GM21576 (cell line): ENCODE measurements around the gene ZIK1.
A peak's percentile ranks its signal among the peaks of the same experiment; 100 is the strongest.

Source experiments
- ATAC-seq: cut with Tn5 transposase; IDR thresholded peaks from one replicate; pipeline ENCODE4 v1.9.1; 2021; ENCODE audit warnings: mild to moderate bottlenecking, moderate library complexity; ENCODE audit not compliant: unreplicated experiment

The ZIK1 gene

DNA sequence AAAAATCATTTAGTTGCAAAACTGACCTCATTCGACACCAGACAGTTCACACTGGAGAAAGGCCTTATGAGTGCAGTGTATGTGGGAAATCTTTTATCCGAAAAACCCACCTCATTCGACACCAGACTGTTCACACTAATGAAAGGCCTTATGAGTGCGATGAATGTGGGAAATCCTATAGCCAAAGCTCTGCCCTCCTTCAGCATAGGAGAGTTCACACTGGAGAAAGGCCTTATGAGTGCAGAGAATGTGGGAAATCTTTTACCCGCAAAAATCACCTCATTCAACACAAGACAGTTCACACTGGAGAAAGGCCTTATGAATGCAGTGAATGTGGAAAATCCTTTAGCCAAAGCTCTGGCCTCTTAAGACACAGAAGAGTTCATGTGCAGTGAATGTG lies 23.0 kb downstream of the ZIK1 start:
- no peak for ATAC-seq

GRCh38 chr19:57611113-57611512 lies 27.2 kb downstream of the ZIK1 start:
- no peak for ATAC-seq

DNA sequence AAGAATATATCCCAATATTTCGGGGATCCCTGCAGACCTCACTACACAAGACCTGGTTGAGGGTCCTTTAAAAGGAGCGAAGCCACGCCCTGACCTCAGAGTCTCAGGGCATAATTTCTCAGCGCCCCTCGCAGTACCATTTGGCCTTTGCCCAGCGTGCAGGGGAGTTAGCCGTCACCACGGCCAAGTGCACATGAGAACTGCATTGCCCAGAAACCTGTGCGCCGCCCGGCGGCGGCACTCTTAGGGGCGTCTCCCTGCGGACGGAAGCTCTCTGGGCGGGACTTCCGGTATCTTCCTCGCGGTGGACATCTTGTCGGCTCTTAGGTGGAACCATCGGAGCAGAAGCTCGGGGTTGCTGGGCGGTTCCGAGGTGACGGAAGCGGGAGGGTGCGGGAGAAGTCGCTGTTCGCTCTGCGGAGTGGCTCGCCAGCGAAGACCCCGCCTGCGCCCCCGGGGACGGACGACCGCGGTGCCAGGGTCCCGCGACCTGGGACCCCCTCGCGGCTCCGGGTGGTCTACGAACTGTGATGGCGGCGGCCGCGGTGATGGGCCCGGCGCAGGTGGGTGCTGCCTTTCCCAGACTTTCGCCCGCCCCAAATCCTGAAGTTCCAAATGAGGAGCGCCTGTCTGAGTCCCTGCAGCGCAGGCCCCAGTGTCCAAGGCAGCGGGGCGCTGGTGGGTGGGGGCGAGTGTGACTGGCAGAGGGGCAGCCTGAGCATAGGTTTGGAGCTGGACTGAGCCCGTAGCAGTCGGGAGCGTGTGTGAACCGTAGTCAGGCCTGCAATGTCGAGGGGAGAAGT lies 30.2 kb downstream of the ZIK1 start, which contains the start of gene ZNF134:
ZNF134 (plus strand) TSS at position 302 of the 803 bp plus-strand sequence. CDS start 5,227 bp downstream, outside the sequence.
- ATAC-seq, result peak; percentile 97

DNA sequence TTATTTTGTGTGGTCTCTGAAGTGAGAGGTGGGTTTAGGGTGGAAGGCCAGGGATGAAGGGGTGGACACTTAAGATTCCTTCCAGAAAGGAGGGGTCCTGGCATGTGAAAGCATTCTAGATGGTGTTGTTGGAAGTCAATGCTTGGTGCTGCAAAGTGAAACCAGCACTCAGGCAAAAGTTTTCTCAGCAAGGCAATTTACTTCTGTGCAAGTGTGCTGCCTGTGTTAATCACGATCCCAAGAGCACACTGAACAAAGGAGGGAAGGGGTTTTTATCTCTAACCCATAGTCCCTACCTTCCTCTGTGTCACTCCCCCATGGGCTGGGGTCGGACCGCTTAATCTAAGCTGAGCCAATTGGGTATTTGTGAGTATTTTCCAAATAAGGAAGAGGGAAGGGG lies 31.4 kb downstream of the ZIK1 start:
- ATAC-seq, result no peak

GRCh38 chr19:57620673-57621348 lies 36.9 kb downstream of the ZIK1 start:
- no peak for ATAC-seq

DNA sequence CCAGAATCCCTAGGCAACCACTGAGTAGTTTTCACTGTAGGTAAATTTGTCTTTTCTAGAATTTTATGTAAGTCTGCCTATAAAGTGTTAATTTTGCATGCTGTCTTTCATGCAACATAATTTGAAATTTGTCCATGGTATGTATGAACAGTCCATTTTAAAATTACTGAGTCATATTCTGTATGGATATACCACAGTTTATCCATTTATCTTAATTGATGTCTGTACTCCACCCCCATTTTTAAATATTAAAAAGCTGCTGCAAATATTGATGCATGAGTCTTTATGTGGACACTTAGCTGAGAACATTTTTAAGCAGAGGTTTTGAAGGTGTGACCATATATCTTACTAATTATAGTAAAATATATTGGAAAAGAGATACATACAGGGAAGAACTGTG lies 39.1 kb downstream of the ZIK1 start:
- no peak for ATAC-seq

DNA sequence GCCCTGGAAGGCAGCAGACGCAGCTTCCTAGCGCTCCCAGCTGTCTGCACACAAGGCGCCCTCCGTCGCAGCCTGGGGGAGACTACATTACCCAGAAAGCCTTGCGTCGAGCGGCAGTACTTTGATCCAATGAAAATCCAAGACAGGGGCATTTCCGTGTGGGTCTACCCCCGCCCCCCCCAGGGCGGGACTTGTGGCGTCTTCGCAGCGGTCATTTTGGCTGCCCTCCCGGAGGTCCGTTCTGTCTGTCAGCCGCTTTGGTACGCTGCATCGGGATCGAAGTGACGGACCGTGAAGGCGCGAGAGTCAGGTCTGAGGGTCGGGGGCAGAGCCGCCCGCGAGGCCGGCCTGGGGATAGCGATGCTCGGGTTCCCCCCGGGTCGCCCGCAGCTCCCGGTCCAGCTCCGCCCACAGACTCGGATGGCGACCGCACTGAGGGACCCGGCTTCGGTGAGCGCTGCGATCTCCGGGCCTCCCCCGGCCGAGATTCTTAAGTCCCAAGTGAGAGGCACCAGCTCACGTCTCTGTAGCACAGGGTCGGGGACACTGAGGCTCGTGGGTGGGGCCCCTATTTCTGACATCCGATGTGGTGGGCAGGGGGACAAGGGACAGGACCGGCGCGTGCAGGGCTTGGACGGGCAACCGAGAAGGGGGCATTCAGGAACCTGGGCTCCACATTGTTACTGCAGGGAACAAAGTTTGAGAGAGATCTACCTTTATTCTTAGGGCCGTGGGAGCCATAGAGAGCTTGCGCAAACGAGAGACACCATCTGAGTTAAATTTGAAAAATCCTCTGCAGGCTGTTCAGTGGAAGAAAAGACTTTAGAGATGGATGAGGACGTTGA lies 49.3 kb downstream of the ZIK1 start, which contains the start of gene ZNF211:
ZNF211 (plus strand) TSS at position 182 of the 845 bp plus-strand sequence; CDS start at position 361, 179 bp downstream.
- peak; percentile 98 for ATAC-seq

- no peak for ATAC-seq
Observed at GRCh38 chr19:57633832-57634131, 49.8 kb downstream of the ZIK1 start.

- no peak for ATAC-seq
Observed at GRCh38 chr19:57637379-57637778, 53.4 kb downstream of the ZIK1 start.

DNA sequence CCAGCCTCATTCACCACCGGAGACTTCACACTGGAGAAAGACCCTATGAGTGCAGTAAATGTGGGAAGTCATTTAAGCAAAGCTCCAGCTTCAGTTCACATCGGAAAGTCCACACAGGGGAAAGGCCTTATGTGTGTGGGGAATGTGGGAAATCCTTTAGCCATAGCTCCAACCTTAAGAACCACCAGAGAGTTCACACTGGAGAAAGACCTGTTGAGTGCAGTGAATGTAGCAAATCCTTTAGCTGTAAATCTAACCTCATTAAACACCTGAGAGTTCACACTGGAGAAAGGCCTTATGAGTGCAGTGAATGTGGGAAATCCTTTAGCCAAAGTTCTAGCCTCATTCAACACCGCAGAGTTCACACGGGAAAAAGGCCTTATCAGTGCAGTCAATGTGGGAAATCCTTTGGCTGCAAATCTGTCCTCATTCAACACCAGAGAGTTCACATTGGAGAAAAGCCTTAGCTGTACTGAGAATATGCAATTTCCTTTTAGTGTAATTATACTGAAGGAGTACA lies 57.8 kb downstream of the ZIK1 start:
- no peak for ATAC-seq

GRCh38 chr19:57642396-57643046 lies 58.6 kb downstream of the ZIK1 start:
- no peak for ATAC-seq
